NOMO-1 treated with DMSO at 0.1 percent for 48 hours (cell line): ENCODE measurements around the gene RPP14.

Experiments
- DNase-seq: peaks from one replicate; lab custom pipeline; 2025; ENCODE audit not compliant: unreplicated experiment; lab: John Stamatoyannopoulos, UW

The RPP14 gene

GRCh38 chr3:58353722-58354553 lies 47.9 kb downstream of the RPP14 start:
- DNase-seq = peak; percentile 86

DNA sequence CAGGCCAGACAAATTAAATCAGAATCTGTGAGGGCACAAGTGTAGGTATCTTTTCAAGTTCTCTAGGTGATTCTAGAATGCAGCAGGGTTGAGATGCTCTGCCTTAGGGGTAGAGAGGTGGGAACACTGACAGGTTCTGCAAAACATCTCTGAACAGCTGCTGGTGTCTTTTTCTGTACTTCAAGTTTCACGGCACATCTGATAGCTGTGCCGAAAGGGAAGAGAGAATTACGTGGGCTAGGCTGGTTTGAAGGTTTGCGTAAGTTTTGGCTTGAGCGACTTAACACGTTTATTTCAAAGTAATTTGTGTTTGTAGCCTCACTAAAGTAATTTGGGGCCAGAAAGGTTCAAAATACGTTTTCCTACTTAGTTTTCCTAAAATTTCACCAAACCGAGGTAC lies 49.1 kb downstream of the RPP14 start:
- peak; percentile 87 for DNase-seq

DNA sequence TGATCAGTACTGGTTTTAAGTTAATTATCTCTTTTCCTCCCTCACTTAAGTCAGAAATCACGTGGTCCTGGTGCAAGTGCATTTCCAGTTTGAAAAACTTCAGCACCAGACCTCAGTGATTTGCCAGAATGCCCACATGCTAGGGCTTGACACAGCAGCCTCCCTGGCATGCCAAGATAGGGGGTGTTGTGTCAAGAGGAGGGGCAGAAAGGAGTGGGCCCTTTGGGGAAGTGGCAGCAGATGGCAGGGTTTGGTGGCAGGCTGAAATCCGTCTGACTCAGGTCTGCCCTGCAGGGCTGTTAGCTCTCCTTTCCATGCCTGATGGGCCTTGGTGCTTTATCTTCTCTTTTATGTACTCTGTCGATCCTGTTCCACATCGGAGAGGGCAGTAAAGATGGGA lies 50.0 kb downstream of the RPP14 start:
- peak; percentile 63 for DNase-seq

DNA sequence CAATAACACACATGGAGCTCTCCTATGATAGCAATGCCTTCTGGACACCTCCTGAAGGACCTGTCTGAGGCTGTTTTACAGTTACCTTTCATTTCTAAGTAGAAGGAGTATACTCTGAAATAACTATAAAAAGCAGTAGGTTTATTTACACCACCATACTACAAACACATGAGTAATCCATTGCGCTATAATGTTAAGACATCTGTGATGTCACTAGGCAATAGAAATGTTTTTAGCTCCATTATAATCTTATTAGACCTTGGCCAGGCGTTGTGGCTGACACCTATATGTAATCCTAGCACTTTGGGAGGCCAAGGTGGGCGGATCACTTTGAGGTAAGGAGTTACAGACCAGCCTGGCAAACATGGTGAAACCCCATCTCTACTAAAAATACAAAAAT lies 51.4 kb downstream of the RPP14 start:
- DNase-seq = no peak

DNA sequence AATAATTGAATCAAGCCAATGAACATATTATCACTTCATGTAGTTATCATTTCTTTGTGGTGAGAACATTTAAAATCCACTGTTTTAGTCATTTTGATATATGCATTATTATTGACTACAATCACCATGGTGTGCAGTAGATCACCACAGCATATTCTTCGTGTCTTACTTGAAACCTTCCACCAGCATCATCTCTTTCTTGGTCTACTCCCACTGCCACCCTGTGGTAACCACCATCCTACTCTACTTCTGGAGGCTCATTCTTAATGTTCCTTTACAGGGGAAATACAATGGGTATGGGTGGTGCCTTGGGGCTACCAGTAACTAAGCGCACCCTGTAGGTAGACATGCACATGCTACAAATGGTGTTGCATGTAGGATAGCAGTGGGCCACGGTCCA lies 52.0 kb downstream of the RPP14 start:
- no peak for DNase-seq

- no peak for DNase-seq
Observed at GRCh38 chr3:58358808-58359207, 52.8 kb downstream of the RPP14 start.

GRCh38 chr3:58359621-58360020 lies 53.6 kb downstream of the RPP14 start:
- DNase-seq = no peak

GRCh38 chr3:58361866-58362265 lies 55.8 kb downstream of the RPP14 start:
- no peak for DNase-seq

DNA sequence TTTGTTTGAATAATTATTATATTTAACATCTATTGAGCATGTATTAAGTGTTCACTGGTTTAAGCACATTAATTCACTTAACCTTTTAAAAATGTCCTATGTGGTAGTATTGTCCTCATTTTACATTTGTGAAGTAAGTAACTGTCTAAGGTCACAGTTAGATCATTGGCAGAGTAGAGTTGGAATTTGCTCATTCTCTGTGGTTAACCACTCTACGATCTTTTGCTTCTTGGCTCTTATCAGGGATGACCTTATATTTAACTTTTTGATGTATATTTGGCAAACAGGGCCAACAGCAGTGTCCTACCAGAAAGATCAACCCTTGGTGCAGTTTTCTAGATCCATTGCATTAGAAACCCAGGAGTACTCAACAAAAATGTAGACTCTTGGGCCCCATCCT lies 60.7 kb downstream of the RPP14 start:
- DNase-seq = no peak

GRCh38 chr3:58369038-58369437 lies 63.0 kb downstream of the RPP14 start:
- DNase-seq = no peak
